GM21381 (cell line): ENCODE results near the gene CTCF.

Source experiments
- ATAC-seq: cut with Tn5 transposase; IDR thresholded peaks from one replicate; pipeline ENCODE4 v1.9.1; 2021; ENCODE audit warnings: mild to moderate bottlenecking, moderate library complexity; ENCODE audit not compliant: unreplicated experiment

Gene CTCF

GRCh38 chr16:67651039-67651438, 88.7 kb downstream of the CTCF start:
- ATAC-seq = no peak

GRCh38 chr16:67651847-67652246, 89.5 kb downstream of the CTCF start:
- ATAC-seq = no peak

- ATAC-seq = no peak
Observed at GRCh38 chr16:67652578-67653127, 90.3 kb downstream of the CTCF start.

GRCh38 chr16:67653128-67653788, 90.9 kb downstream of the CTCF start:
- ATAC-seq = no peak

GRCh38 chr16:67653789-67654402, 91.6 kb downstream of the CTCF start:
- ATAC-seq = no peak

GRCh38 chr16:67654403-67654911, 92.1 kb downstream of the CTCF start:
- ATAC-seq = no peak

- no peak for ATAC-seq
Observed at GRCh38 chr16:67655363-67655762, 93.0 kb downstream of the CTCF start.

GRCh38 chr16:67656344-67657016, 94.2 kb downstream of the CTCF start:
- no peak for ATAC-seq

GRCh38 chr16:67657017-67657608, 94.8 kb downstream of the CTCF start:
- no peak for ATAC-seq

GRCh38 chr16:67657751-67658518, 95.6 kb downstream of the CTCF start:
- no peak for ATAC-seq

- ATAC-seq = no peak
Observed at GRCh38 chr16:67658849-67659674, 96.7 kb downstream of the CTCF start.

- ATAC-seq = peak; percentile 50
Observed at GRCh38 chr16:67659675-67660563, 97.6 kb downstream of the CTCF start, which contains the start of gene ACD. ACD (minus strand) TSS chr16:67660260; CDS start chr16:67660220, 40 bp downstream.

GRCh38 chr16:67660564-67661028, 98.3 kb downstream of the CTCF start, which contains the start of gene PARD6A:
PARD6A (plus strand) TSS chr16:67660960; CDS start chr16:67661039, 79 bp downstream.
- peak; percentile 68 for ATAC-seq

GRCh38 chr16:67661101-67661761, 98.9 kb downstream of the CTCF start:
- no peak for ATAC-seq

GRCh38 chr16:67661886-67662652, 99.7 kb downstream of the CTCF start:
- ATAC-seq = no peak

GRCh38 chr16:67662653-67663010, 100.3 kb downstream of the CTCF start:
- ATAC-seq = no peak
